ENCODE results near the gene MOB3B.

MOB3B gene

DNA sequence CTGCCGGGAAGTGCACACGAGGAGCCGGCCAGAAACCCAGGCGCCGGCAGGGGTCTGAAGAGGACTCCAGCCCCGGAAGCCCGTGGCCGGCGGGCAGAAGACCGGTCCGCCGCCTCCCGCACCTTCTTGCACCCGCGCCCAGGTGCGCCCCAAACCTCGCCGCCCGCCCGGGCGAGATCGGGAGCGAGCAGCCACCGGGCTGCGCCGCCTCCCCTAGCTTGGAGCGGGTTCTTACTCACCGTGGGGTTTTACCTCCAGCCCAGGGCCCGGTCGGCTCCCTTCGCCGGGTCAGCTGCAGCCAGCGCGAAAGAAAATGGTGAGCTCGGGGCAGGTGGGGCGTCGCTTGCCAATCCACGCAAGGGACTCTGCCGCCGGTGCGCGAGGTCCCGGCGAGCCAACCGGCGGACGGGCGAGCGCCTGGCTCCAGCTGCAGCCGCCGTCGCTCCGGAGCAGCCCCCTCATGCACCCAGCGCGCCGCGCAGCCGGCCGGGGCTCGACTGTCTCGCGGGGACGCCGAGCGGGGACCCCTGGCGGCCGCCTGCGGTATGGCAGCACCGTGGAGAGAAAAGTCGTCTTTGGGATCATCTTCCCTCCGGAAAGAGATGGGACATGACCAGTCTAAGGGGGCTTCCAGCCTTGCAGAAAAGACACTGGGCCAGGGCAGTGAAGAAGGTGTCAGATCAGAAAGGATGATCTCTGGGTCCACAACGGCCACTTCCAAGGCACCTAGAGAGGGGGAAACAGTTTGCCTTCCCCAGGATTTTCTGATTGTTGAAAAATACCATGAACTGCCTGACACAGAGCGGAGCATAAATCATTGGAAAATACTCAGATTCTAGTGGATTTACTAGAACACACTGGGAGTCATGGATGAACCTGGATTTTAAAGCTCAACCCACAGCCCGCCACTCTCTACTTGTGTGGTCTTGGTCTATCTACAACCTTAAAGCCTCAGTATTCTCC lies at the start of gene MOB3B:
MOB3B (minus strand) TSS at position 499 of the 963 bp plus-strand sequence. CDS start 74,264 bp downstream, outside the sequence.
- DNase-seq, result peak; percentile 83

DNA sequence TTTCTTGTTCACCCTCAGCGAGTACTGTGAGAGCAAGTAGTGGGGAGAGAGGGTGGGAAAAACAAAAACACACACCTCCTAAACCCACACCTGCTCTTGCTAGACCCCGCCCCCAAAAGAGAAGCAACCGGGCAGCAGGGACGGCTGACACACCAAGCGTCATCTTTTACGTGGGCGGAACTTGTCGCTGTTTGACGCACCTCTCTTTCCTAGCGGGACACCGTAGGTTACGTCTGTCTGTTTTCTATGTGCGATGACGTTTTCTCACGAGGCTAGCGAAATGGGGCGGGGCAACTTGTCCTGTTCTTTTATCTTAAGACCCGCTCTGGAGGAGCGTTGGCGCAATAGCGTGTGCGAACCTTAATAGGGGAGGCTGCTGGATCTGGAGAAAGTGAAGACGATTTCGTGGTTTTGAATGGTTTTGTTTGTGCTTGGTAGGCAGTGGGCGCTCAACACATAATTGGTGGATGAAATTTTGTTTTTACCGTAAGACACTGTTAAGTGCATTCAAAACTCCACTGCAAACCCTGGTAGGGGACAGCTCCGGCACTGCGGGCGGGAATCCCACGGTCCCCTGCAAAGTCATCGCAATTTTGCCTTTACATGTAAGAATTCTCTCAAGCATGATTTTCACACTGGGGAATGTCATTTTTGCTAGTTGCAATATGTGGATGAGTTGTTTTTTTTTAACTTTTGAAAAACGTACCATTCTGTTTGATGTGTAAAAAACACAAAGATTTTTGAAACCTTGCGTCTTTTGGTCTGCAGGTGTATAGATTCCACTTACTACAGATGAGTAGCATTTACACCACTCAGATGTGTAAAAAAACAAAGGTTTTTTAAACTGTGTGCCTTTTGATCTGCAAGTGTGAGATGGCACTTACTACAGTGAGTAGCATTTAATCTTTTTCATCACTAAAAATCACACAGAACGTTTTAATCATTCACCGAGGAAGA lies 44.3 kb upstream of the MOB3B start:
- DNase-seq, result peak; percentile 96

DNA sequence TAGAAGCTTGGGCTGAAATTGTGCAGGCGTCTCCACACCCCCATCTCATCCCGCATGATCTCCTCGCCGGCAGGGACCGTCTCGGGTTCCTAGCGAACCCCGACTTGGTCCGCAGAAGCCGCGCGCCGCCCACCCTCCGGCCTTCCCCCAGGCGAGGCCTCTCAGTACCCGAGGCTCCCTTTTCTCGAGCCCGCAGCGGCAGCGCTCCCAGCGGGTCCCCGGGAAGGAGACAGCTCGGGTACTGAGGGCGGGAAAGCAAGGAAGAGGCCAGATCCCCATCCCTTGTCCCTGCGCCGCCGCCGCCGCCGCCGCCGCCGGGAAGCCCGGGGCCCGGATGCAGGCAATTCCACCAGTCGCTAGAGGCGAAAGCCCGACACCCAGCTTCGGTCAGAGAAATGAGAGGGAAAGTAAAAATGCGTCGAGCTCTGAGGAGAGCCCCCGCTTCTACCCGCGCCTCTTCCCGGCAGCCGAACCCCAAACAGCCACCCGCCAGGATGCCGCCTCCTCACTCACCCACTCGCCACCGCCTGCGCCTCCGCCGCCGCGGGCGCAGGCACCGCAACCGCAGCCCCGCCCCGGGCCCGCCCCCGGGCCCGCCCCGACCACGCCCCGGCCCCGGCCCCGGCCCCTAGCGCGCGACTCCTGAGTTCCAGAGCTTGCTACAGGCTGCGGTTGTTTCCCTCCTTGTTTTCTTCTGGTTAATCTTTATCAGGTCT lies 43.5 kb upstream of the MOB3B start, which contains the start of gene C9orf72:
C9orf72 (minus strand) TSS at position 564 of the 716 bp plus-strand sequence. CDS start 6,361 bp downstream, outside the sequence.
- DNase-seq, result peak; percentile 91

DNA sequence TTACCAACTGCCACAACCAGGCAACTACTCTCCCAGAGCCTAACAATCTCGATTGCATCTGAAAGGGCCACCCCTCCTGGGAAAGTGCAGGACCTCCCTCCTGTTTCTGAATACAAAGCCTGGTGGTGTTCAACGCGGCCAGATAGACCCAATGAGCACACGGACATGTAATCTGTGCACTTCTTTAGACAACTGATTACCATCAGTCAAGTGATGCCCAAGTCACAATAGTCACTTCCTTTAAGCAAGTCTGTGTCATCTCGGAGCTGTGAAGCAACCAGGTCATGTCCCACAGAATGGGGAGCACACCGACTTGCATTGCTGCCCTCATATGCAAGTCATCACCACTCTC lies 42.9 kb upstream of the MOB3B start:
- DNase-seq, result peak; percentile 68

DNA sequence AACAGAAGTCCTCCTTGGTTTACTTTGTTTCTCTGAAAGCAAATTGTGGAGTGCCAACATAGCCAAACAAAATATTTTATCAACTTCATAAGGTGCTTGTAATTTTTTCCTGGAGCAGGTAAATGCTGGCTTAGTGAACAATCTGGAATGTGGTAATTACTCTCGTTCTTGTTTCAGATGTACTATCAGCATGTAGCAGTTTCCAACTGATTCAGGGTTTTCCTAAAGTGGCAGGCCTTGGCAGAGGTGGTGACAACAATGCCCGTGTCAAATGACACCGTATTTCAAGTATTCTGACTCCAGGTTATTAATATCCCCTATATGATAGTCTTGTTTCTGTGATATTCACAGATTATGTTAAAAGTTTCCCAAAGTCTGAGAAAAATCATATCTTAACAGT lies 42.4 kb upstream of the MOB3B start:
- no peak for DNase-seq

DNA sequence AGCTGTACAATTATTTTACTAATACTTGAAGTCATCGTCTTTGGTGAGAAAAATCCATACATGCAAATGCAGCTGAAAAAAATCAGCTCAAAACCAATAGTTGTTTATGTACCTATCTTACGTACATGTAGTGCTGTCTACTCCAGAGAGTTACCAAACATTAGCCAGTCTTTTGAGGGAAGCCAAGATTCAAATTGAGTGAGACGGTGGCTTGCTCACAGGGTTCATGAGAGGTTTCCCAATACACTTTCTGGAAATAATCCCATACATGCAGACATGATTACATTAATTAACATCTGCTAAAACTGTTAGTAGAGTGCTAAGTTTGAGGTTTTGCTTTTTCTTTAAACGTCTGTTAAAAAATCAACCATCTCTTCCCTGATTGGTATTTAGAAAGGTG lies 41.4 kb upstream of the MOB3B start:
- no peak for DNase-seq

DNA sequence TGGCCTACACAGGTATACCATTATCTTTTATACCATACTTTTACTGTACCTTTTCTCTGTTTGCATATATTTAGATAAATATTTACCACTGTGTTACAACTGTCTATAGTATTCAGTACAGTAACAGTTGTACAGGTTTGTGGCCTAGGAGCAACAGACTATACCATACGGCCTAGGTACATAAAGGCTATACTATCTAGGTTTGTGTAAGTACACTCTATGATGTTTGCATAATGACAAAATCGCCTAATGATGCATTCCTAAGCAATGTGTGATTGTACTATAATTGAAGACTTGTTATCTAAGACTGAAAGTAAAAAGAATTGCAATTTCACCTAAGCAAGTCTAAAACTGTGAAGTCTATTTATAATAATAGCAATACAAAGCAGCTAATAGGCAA lies 39.8 kb upstream of the MOB3B start:
- no peak for DNase-seq

DNA sequence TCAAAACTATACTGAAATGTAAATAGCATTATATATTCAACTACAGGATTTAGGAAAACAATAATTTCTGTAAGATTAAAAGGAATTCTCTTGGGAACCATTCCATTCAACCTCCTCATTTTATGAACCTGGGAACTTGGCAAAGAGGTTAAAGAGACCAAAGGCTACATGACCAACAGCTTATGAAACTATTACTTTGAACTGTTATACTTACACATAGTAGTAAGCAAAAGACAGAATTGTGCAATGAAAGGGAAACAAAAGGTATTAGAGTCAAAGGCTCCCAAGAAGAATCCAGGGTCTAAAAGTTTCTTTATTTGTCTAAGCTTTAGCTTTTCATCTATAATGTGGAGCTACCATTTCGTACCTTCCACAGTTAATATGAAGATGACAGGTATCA lies 36.5 kb upstream of the MOB3B start:
- no peak for DNase-seq

DNA sequence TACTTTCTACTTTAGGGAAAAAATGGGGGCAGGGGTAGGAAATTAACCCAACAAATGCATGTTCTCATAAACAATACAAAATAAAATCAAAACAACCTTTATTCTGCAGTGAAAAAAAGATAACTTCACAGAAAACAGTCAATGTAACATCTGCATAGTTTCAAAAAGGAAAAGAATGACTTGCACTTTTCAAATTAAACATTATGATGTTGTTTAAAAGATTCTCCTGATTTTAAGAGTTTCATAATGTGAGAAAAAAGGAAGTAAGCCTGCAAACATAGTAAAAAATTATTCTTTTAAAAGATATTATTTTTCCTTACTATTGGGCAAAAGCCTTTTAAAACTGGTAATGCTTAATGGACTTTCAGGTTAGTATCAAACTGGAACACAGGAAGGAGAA lies 36.1 kb upstream of the MOB3B start:
- no peak for DNase-seq

DNA sequence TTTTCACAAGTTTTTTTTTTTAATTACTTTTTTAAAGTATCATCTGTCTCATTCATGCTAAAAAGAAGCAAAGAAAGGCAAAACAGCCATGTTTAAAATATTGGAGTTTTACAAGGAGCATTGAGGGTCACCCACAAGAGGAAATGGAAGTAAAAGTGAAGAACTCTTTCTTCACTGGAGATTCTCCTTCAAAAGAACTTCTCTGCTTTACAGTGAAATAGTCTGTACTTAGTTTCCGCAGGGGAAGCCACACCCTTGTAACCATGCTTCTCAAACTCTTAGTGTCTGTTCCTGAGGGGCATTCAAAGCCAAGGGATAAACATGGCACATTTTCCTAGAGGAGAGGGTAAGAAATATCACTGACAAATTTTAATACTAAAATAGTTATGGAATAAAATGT lies 35.1 kb upstream of the MOB3B start:
- DNase-seq, result no peak

DNA sequence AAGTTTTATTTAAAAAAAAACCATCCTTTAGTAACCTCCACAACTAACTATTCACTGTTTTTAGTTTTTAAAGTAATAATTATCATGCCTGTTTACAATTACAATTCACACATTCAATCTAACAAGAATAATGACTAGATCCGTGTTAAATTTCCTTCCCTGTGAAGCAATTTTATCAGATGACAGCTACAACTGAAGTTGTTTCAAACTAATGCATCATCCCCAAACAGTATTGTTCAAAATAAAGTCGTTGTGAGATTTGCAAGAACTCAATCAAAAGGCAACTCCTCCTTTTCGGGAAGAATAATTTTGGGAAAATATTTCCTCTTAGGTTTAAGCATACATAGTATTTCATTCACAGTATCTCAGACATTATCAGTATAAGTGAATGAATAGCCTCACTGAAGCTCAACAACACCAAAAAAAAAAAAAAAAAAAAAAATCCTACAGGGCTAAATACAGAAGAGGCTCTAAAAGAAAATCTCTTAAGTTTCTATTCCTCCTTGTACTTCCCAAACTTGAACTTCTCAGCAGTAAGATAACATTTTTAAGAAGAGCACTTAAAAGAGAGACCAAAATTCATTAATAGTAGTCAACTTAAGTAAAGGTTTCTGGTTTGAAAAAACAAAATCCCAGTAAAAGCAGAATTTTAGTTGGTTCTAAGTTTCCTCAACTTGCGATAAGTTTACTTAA lies 34.3 kb upstream of the MOB3B start:
- no peak for DNase-seq

DNA sequence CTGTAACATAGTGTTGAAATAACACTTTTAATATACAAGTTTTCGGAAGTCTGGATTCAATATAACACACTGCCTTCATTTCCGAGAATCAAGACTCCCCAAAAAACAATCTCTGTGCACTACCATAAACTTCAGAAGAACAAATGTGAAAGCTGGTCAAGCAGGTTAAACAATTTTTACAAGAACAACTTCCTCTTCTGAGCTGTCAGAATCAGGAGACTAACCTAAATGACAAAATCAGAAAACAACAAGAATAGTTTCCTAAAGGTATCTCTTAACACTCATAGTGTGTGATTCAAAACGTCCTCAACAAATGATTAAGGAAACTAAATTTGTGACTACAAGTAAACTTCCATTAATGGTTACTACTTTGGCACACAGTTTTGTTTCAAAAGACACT lies 32.1 kb upstream of the MOB3B start:
- no peak for DNase-seq

DNA sequence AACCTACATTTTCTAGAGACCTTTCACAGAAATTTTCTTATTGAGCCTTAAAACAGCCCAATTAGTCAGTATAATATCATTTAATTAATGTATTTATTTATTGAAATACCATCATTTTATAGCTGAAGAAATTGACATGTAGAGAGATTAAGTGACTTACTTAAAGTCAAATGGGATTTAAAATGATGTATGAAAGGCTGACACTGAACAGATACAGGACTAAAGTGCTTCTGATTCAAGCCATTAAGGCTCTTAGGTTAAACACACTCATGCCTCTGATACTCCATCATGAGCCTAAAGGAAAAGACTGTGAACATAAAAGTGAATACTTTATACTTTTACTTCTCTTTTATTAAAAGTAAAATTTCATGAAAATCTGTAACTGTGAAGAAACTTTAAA lies 30.8 kb upstream of the MOB3B start:
- no peak for DNase-seq

DNA sequence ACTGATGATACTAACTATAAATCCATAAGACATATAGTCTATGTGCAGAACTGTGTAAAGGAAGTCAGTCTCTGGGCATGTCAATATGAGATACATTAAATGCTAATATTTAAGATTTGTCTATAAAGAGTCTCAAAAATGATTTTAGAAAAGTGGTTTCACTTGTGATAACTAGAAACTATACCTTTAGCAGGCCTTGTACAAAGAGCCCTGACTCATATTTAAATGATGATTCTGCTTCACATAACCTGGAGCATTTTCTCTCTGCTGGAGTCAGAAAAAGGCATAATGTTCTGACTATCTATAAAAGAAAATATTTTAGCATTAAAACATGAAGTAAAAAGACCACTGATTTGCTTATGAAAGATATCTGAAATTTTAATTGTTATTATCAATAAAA lies 28.7 kb upstream of the MOB3B start:
- DNase-seq, result no peak

DNA sequence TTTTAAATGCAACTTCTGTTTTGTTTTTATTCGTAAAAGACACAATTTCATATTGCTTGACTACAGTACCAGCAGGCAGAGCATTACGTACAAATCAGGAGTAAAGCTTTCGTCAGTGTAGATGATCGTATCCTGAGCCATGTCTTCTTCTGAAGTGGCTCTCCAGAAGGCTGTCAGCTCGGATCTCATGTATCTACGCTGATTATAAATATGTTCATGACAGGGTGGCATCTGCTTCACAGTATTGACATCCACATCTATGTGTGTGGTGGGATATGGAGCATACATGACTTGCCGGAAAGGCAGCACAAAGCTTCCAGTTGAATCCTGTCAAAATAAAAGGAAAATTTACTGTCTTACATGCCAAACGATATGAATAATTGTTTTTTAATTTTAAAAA lies 26.9 kb upstream of the MOB3B start:
- no peak for DNase-seq

DNA sequence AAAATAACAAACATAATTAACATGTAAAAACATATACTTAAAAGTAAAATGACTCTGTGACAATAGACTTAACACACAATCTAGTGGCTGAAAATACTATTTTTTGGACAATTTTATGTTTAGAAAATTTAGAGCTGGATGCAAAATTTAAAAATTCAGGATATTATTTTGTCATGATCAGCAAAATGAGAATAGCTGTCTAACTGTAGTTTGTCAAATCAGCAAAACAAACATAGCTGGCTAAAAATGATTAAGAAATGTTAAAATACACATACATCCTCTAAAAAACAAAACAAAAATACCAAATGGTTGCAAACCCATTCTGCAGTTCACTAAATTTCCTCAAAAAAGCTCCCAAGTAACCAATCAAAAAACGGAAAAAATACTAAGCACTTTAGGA lies 25.1 kb upstream of the MOB3B start:
- no peak for DNase-seq

DNA sequence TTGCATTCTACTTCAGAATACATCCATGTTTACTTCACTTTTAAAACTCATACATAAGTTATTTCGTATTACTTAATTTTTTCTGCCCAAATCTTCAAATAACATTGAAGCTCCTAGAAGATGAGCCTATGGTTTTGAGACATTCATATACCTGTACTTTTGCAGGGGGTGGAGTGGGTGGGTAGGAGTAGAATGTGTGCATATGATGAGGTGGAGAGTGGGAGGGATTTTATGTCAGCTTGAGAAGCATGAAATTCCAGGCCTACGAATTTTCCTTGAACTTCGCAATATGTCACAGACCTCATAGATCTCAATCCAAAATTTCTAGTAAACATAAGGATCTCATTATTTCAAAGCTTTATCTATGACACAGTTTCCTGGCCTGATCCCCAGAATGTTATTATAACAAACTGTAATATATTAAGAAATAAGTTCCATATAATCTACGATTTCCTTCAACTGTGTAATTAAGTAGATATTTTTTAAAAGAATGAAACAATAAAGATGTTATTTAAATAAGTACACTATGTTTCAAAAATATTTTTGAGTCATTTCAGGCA lies 19.7 kb upstream of the MOB3B start:
- DNase-seq, result no peak

DNA sequence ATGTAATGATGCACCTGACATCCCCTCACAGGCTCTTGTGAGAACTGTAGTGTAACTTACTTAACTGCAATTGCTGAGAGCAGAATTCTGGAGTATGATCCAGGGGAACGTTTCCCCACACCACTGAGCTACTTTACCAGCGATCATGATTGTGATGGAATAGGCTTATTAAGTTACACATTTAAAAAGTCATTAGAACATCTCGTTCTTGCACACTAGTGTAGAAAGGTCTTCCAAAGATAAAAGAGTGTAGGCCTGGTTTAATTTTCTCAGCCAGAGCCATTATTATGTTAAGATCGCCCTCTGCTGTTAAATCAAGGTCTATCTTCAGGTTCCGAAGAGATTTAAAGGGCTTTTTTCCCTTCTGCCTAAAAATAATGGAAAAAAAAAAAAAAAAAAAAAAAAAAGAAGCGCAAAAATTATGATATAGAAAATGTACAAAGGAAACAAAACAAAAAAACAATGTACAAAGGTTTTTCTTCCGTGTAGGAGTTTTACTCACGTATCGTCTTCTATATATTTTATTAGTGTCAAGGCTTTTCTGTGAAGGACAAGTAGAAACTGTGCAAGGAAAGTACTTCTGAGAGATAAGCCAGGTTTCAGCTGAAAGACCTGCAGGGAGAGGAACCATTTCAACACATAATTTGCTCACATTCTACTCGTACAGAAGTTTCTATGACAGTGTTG lies 18.6 kb upstream of the MOB3B start:
- no peak for DNase-seq

DNA sequence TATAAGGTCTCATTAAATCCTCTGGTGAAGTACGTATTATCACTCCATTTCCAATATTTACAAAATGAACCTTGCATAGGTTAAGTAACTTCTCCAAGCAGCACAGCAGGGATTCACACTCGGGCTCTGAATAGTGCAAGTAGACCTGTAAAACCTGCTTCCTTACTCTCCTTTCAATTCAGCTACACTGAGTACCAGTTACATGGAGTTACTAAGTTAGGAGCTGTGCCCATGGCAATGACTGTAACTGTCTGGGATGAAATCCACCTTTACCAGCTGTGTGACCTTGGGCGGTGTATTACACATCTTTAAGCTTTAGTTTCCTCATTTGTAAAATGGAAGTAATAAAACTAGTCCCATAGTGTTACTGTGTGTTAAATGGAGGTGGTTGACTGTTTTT lies 15.9 kb upstream of the MOB3B start:
- no peak for DNase-seq

DNA sequence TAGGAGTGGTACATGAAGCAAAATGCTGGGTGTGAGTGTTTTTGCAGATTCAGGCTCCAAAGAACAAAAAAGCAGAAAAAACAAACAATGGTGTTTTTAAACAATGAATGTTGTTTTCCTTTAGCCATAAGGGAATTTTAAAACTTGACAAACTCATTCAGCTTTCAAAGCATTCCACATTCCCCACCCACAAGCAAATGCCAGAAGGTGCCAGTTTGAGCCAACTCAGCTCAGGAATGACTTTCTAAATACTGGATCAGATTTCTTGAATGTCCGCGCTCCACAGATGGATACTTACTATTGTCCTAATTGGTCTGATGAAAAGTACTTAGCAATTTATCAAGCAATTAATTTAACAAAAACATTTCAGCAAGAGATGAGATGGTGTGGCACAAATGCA lies 12.9 kb upstream of the MOB3B start:
- DNase-seq, result no peak

DNA sequence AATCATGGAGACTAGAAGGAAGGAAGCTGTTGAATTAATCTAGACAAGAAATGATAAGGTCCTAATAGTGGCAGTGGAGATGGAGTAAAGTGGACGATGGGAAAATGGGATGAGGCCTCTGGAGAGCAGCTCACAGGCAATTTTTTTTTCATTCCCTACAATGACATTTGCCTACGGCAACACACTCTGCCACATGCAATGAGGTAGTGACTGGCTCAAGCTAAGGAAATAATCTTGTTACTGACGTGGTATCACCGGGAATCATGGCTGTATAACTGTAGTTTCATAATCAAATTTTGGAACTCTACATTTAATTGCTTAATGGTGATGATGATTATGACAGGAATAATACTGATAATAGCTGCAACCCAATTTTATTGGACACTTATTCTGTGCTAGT lies 12.1 kb upstream of the MOB3B start:
- DNase-seq, result no peak

Measured in CD4-positive, alpha-beta T cell treated with Interleukin-17A for 4 hours (primary cell).